Endodermal cell (in vitro differentiated cells): ENCODE results near the gene PSMA2. TPM values are rescaled to one million over a fixed set of nuclear protein-coding genes. Genes with fewer than 3 reads are reported as not detected.

Source experiments
- DNase-seq: peaks from one replicate; pipeline ENCODE4 v3.0.0-alpha.2; 2017
- H3K27ac ChIP-seq: 2 replicates; pipeline ENCODE4 v1.5.1; 2013; ENCODE audit warnings: mild to moderate bottlenecking, low read depth, low read length, moderate library complexity
- H3K27me3 ChIP-seq: 2 replicates; pipeline ENCODE4 v1.6.1; 2013; ENCODE audit warnings: mild to moderate bottlenecking, low read length, moderate library complexity; ENCODE audit not compliant: insufficient read depth, control insufficient read depth, poor library complexity, severe bottlenecking
- H3K36me3 ChIP-seq: 2 replicates; pipeline ENCODE4 v1.7.0; 2013; ENCODE audit warnings: mild to moderate bottlenecking, low read length, moderate library complexity; ENCODE audit not compliant: control insufficient read depth, insufficient read depth
- H3K4me1 ChIP-seq: one replicate; pipeline ENCODE4 v1.7.0; 2013; ENCODE audit warnings: low read length; ENCODE audit not compliant: control insufficient read depth, insufficient read depth
- H3K4me3 ChIP-seq: 2 replicates; pipeline ENCODE4 v1.5.1; 2013; ENCODE audit warnings: mild to moderate bottlenecking, low read length, moderate library complexity
- H3K9ac ChIP-seq: 2 replicates; pipeline ENCODE4 v1.6.1; 2013; ENCODE audit warnings: mild to moderate bottlenecking, low read length, moderate library complexity; ENCODE audit not compliant: poor library complexity, severe bottlenecking; ENCODE audit errors: extremely low read depth
- H3K9me3 ChIP-seq: 2 replicates; pipeline ENCODE4 v1.6.1; 2013; ENCODE audit warnings: mild to moderate bottlenecking, low read length, moderate library complexity; ENCODE audit not compliant: control insufficient read depth
- H3K27ac Mint-ChIP-seq: 2 replicates; pipeline ENCODE4 v1.8.0; 2020; ENCODE audit warnings: mixed read lengths
- H3K27me3 Mint-ChIP-seq: 2 replicates; pipeline ENCODE4 v1.8.0; 2021; ENCODE audit warnings: mild to moderate bottlenecking, mixed read lengths; ENCODE audit not compliant: insufficient read depth
- H3K36me3 Mint-ChIP-seq: 2 replicates; pipeline ENCODE4 v1.8.0; 2020; ENCODE audit warnings: low read depth, mixed read lengths
- H3K4me1 Mint-ChIP-seq: 2 replicates; pipeline ENCODE4 v1.8.0; 2020; ENCODE audit warnings: mixed read lengths
- H3K4me3 Mint-ChIP-seq: 2 replicates; pipeline ENCODE4 v1.8.0; 2020; ENCODE audit warnings: mild to moderate bottlenecking, moderate library complexity, mixed read lengths
- H3K9me3 Mint-ChIP-seq: 2 replicates; pipeline ENCODE4 v1.8.0; 2020; ENCODE audit warnings: mild to moderate bottlenecking, mixed read lengths
- WGBS, 2 experiments: methylation state at CpG; one replicate each; pipeline versions ENCODE4 v1.1.5 to v1.1.7; 2013; ENCODE audit warnings: missing lambda C conversion rate in 2 of 2, mixed read lengths in 1 of 2; ENCODE audit not compliant: insufficient coverage in 1 of 2, insufficient read length in 1 of 2; 5-methylcytosine and 5-hydroxymethylcytosine counted together
- total RNA-seq, 2 donors: library from RNA; stranded (reverse); fragmentation: NEBNext Ultra II Directional in 1 of 2; extraction: Animal tissue kit (Norgen Biotek cat#: 25700) in 1 of 2; gene quantifications; 2 replicates in 1 of 2; 3 replicates in 1 of 2; pipeline ENCODE4 v1.2.1, GENCODE V29; 2021
- TF ChIP-seq, protein P1 (sequence below): fragments of 200-600 bp; sonication (generic); conservative IDR thresholded peaks from 2 replicates; pipeline ENCODE4 v1.5.0; 2021; ENCODE audit warnings: antibody characterized with exemption, mild to moderate bottlenecking

Gene PSMA2
- total RNA-seq, 2 donors from 2014 or later = 163 to 191 TPM

DNA sequence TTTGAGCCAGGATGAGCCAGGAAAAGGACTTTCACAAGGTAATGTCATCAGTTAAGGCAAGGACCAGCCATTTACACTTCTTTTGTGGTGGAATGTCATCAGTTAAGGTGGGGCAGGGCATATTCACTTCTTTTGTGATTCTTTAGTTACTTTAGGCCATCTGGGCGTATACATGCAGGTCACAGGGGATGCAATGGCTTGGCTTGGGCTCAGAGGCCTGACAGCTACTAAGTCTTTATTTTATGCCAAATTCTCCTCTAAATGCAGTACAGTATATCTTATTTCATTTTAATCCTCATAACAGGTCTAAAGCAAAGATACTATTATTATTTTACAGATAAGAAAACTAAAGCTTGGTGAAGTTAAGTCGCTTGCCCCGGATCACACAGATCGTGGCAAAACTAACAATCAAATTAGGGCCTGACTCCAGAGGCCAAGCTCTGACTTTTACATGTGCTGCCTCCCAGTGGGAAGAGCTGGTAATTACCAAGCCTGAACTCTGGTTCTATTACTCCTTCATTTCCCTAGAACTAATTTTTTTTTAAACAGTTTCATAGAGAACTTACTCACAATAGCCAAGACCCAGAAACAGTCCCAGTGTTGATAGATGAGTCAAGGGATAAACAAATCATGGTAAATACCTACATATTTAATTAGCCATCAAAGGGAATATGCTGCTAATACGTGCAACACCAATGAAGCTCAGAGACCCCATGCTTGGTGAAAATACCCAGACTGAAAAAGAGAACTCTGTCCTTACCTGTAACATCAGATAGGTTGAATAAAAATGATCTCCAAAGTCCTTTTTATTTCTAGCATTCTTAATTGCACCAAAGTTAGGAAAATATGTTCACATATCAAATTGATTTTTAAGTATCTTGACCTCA, 55.5 kb downstream of the PSMA2 start:
- H3K36me3 ChIP-seq = no peaks in the 10 kb centered on the region
- TF ChIP-seq, protein P1, sequence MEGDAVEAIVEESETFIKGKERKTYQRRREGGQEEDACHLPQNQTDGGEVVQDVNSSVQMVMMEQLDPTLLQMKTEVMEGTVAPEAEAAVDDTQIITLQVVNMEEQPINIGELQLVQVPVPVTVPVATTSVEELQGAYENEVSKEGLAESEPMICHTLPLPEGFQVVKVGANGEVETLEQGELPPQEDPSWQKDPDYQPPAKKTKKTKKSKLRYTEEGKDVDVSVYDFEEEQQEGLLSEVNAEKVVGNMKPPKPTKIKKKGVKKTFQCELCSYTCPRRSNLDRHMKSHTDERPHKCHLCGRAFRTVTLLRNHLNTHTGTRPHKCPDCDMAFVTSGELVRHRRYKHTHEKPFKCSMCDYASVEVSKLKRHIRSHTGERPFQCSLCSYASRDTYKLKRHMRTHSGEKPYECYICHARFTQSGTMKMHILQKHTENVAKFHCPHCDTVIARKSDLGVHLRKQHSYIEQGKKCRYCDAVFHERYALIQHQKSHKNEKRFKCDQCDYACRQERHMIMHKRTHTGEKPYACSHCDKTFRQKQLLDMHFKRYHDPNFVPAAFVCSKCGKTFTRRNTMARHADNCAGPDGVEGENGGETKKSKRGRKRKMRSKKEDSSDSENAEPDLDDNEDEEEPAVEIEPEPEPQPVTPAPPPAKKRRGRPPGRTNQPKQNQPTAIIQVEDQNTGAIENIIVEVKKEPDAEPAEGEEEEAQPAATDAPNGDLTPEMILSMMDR = peak; percentile 86
- no peaks in the 10 kb centered on the region for H3K27me3 ChIP-seq
- peaks cover 19% of the 10 kb centered on the region for H3K9me3 Mint-ChIP-seq
- no peak overlapping the region for H3K9ac ChIP-seq
- peaks cover 5% of the 10 kb centered on the region for H3K9me3 ChIP-seq
- H3K4me3 ChIP-seq = no peak overlapping the region
- H3K4me1 ChIP-seq = no peaks in the 10 kb centered on the region
- no peaks in the 10 kb centered on the region for H3K36me3 Mint-ChIP-seq
- peaks cover 5% of the 10 kb centered on the region for H3K4me1 Mint-ChIP-seq
- no peak overlapping the region for H3K4me3 Mint-ChIP-seq
- DNase-seq = peak; percentile 87
- WGBS, 2 experiments = 56 to 77% methylated on average over 4 to 5 of the region's 5 CpGs
- H3K27me3 Mint-ChIP-seq = peaks cover 1% of the 10 kb centered on the region
- H3K27ac Mint-ChIP-seq = no peak overlapping the region
- H3K27ac ChIP-seq = no peak overlapping the region

DNA sequence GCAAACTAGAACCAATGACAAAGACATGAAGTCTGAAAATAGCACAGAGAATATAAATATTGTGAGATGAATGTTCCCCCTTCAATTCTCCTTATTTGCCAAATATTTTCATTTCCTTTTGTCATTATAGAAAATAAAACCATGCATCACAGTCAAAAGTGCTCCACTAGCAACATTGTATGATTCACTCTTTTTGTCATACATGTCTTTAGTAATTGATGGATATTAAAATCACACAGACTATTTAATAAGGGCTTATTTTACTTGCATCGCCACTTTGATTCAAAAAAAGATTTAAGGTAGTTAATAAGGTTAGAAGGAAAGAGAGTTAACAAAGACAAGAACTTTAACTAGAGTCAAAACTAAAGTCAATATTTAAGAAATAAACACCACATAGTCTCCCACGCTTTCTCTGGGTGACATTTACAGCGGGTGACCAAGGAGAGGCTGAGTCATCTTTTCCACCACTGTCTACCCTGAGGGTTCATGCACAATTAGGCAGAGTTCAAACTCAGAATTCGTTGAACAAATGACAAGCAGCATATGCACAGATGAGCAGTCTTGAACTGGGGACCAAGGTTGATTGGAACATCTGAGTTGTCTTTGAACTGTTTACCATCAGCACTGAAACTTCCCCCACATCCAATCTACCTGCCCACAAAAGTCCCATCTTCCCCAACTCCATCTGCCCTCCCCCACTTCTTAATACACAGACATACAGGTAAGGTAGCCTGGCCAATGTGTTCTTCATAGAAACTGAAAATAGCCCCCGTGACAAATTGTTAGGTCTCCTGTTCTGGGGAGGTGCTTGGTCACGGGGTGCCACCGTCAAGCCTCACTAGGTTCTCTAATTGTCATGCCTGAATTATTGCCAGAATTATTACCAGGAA, 62.6 kb downstream of the PSMA2 start:
- no peak overlapping the region for H3K9ac ChIP-seq
- TF ChIP-seq, protein P1 = no peak
- no peak overlapping the region for H3K27ac ChIP-seq
- no peak for DNase-seq
- Mint-ChIP-seq H3K36me3 (peaks cover 7% of the 10 kb centered on the region), H3K27ac (no peak overlapping the region), H3K27me3 (peaks cover 1% of the 10 kb centered on the region), H3K4me1 (peaks cover 14% of the 10 kb centered on the region), H3K4me3 (no peak overlapping the region), H3K9me3 (peaks cover 50% of the 10 kb centered on the region)
- H3K4me3 ChIP-seq = no peak overlapping the region
- H3K36me3 ChIP-seq = no peaks in the 10 kb centered on the region
- H3K9me3 ChIP-seq = no peaks in the 10 kb centered on the region
- 91 to 98% methylated on average over 5 to 6 of the region's 7 CpGs for WGBS, 2 experiments
- H3K4me1 ChIP-seq = no peaks in the 10 kb centered on the region
- H3K27me3 ChIP-seq = no peaks in the 10 kb centered on the region

DNA sequence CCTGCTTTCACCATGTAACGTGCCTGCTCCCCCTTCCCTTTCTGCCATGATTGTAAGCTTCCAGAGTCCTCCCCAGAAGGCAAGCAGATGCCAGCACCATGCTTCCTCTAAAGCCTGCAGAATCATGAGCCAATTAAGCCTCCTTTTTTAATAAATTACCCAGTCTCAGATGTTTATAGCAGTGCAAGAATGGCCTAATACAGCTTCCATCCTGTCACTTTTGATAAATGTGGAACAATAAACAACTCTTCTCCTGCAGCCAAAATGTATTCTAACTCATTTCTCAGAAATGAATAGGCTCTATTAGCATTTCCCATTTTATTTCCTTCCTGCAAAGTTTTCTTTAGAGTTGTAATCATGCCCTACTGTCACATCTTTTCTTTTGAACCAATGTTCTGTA, 63.5 kb downstream of the PSMA2 start:
- Mint-ChIP-seq H3K27ac (no peak overlapping the region), H3K4me3 (no peak overlapping the region), H3K9me3 (peaks cover 53% of the 10 kb centered on the region), H3K4me1 (peaks cover 11% of the 10 kb centered on the region), H3K36me3 (peaks cover 7% of the 10 kb centered on the region), H3K27me3 (peaks cover 1% of the 10 kb centered on the region)
- Histone ChIP-seq H3K9me3 (no peaks in the 10 kb centered on the region), H3K4me3 (no peak overlapping the region), H3K9ac (no peak overlapping the region), H3K27ac (no peak overlapping the region), H3K36me3 (no peaks in the 10 kb centered on the region), H3K4me1 (no peaks in the 10 kb centered on the region), H3K27me3 (no peaks in the 10 kb centered on the region)
- TF ChIP-seq, protein P1 = no peak
- WGBS, 2 experiments = 77 to 100% methylated on average over 1 of the region's 1 CpG
- DNase-seq = no peak

Other genes with a start within 250 kb of the PSMA2 start
- 1 to 10 TPM; 3.2 to 4.8 TPM for gene C7orf25, start 20.1 kb downstream of the PSMA2 start, total RNA-seq
- gene MRPL32, start 202 bp upstream of the PSMA2 start, total RNA-seq = 10 to 100 TPM; 88.6 to 97.0 TPM
- gene HECW1, start 180.5 kb upstream of the PSMA2 start, total RNA-seq = 10 to 100 TPM in 1 of 2 donors, 1 to 10 TPM in 1; 4.6 to 12.0 TPM